Measurements from ENCODE around the gene LRRC26.
A peak's percentile ranks its signal among the peaks of the same experiment; 100 is the strongest.

Gene LRRC26

DNA sequence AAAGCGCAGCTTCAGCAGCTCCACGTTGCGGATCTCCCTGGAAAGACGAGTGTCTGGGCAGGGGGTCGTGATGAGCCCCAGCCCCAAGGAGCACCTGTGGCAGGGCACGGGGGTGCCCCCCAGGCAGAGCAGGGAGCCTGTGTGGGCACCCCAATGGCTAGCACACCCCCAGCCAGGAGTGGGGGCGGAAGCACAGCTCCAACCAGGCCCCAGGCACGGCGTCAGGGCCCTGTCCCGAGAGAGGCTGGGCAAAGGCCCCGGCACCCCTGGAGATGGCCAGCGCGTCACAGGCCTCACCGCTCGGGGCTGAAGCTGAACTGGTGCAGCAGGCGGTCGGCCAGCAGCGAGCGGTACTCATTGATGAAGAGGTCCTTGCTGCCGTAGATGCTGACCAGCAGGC, 10.6 kb upstream of the LRRC26 start:
- no peak for DNase-seq (ENCODE audit: low read depth)
- no peak overlapping the region for H3K4me3 ChIP-seq (ENCODE audit: low read length)
- TF ChIP-seq, protein P1, sequence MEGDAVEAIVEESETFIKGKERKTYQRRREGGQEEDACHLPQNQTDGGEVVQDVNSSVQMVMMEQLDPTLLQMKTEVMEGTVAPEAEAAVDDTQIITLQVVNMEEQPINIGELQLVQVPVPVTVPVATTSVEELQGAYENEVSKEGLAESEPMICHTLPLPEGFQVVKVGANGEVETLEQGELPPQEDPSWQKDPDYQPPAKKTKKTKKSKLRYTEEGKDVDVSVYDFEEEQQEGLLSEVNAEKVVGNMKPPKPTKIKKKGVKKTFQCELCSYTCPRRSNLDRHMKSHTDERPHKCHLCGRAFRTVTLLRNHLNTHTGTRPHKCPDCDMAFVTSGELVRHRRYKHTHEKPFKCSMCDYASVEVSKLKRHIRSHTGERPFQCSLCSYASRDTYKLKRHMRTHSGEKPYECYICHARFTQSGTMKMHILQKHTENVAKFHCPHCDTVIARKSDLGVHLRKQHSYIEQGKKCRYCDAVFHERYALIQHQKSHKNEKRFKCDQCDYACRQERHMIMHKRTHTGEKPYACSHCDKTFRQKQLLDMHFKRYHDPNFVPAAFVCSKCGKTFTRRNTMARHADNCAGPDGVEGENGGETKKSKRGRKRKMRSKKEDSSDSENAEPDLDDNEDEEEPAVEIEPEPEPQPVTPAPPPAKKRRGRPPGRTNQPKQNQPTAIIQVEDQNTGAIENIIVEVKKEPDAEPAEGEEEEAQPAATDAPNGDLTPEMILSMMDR (conservative IDR thresholded peaks at IDR 0.05; ENCODE audit: low read length) = no peak

DNA sequence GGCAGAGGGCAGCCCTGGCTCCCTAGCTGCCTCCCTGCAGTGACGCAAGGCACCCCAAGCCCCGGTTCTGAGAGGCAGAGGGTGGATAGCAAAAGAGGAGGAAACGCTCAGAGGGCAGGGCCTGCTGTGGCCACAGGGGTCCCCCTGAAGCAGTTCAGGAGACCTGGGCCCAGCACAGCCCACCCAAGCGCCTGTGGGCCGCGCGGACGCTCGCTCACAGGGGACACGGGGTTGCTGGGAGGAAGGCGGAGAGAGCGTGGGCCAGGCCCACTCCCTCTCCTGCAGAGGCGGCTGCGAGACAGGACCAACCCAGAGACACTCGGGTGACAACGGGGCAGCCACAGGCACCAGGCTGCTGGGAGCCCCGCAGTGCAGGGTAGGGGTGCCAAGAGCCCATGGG, 9.9 kb upstream of the LRRC26 start:
- TF ChIP-seq, protein P1 (conservative IDR thresholded peaks at IDR 0.05; ENCODE audit: low read length) = no peak
- no peak overlapping the region for H3K4me3 ChIP-seq (ENCODE audit: low read length)
- no peak for DNase-seq (ENCODE audit: low read depth)

DNA sequence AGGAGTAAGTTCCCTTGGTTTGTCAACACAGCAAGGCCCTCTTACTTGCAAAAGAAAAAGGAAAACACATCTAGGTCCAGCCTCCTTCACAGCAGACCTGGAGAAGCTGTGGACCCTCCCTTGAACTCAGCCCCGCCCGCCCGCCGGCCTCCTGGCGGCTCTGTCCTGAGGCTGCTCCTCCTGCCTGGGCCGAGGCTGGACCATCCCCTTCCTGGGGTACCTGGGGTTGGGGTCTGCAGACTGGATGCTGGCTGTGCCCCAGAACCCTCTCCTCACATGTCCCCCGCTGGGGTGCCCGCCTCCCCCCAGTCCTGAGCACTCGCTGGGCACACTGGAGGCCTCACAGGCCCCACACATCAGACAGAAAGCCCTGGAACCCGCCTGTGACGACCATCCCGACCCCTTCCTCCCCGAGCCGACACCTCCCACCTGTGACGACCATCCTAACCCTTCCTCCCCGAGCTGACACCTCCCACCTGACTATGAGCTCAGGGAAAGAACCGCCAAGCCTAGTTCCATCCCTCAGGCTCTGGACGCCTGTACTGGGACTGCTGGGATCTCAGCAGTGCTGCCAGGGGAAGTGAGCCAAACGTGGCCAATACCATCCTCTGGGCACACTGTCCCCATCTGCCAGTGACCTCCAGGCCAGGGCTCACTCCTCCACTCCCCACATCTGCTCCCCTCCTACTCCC, 9.2 kb upstream of the LRRC26 start:
- H3K4me3 ChIP-seq (ENCODE audit: low read length) = no peak overlapping the region
- TF ChIP-seq, protein P1 (conservative IDR thresholded peaks at IDR 0.05; ENCODE audit: low read length) = no peak
- DNase-seq (ENCODE audit: low read depth) = no peak

DNA sequence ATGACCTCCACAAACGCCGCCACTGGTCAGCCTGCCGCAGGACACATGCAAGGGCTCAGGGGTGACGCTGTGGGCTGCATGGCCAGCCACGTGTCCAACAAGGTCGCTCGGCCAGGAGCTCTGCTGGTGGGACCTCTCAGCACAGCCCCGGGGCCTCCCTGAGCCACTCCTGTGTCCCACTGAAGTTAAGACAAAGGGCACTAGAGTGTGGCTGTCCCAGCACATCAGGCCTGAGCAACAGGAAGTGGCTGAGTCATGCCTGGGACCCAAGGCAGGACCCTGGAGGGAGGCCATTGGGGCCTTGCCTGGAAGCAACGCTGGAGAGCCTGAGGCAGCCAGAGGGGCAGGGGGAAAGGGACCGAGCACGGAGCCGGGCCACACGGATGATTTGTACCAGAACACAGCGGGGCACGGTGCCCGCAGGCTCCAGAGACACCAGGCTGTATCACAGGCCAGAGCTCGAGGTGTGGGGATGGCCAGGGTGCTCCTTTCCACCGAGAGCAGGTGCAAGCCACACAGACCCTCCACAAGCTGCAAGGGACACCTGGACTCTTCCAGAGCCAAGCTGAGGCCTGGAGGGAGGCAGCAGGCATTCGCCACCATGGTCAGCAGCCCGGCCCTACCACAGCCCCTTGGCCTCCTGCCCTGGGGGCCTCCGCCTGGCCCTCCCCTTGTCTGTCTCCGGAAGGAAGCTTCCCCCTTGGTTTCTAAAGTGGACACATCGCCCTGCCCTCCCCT, 8.5 kb upstream of the LRRC26 start:
- TF ChIP-seq, protein P1 (conservative IDR thresholded peaks at IDR 0.05; ENCODE audit: low read length) = no peak
- no peak for DNase-seq (ENCODE audit: low read depth)
- H3K4me3 ChIP-seq (ENCODE audit: low read length) = no peak overlapping the region

DNA sequence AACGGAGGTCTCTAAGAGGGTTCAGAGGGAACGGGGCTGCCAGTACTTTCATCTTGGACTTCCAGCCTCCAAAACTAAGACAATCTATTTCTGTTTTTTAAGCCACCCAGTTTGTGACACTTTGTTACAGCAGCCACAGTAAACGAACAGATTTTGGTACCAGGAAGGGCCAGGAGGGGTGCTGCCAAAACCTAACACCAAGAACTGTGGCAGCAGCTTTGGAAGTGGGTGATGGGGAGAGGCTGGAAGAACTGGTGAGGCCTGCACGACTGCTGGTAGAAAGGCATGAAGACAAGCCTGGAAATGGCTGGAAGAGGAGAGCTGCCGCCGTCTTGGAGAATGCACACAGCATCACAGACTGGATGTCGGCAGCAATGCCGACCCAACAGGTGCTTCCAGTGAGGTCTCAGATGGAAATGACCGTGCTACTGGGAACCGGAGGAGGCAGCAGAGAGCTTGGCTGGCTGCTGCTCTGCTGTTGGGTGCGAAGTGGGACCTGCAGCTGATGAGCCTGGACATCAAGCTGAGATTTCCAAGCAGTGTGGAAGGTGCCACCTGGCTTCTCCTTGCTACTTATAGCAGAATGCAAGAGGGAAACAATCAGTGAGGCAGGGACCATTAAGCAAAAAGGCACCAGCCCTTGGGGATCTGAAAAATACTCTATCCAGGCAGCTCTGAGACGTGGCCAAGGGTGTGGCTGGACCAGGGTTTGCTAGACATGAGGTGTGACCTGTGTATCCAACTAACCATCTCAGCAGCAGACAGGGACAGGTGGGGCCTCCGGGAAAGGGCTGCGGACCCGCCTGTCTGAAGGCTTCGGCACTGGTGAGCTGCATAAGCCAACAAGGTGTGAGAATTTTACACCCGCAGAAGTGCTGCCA, 6.7 kb upstream of the LRRC26 start:
- no peak overlapping the region for H3K4me3 ChIP-seq (ENCODE audit: low read length)
- TF ChIP-seq, protein P1 (conservative IDR thresholded peaks at IDR 0.05; ENCODE audit: low read length) = peak; percentile 63
- no peak for DNase-seq (ENCODE audit: low read depth)

DNA sequence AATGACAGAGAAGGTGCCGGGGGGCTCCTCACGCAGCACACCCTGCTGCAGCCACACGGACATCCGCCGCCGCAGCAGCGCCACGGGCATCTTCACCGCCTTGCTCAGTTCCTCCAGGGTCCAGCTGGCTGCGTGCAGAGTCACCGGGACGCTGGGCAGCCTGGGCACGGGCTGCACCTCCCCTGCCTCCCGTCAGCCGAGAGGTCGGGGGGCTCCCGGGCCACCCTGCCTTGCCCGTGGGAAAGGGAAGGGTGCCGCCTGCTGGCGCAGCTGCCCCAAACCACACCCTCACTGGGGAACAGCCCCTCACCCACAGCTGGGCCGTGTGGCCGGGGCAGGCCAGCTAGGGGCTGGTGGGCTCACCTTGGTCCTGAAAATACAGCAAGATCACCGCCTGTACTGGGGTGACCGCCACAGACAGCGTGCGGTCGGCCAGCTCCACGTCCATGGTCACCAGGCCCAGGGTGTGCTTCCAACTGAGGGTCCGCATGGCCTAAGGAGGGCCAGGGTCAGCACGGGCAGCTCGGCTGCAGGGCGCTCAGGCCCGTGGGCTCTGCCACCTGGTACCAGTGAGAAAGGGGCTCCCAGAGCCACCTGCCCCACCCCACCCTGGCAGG, 5.6 kb upstream of the LRRC26 start:
- no peak for DNase-seq (ENCODE audit: low read depth)
- TF ChIP-seq, protein P1 (conservative IDR thresholded peaks at IDR 0.05; ENCODE audit: low read length) = no peak
- no peak overlapping the region for H3K4me3 ChIP-seq (ENCODE audit: low read length)

All from AG10803 (cell line).